CD14-positive monocyte (primary cell): Measurements from ENCODE around the gene HBQ1. TPM values are rescaled to one million over a fixed set of nuclear protein-coding genes. Genes with fewer than 3 reads are reported as not detected.
A peak's percentile ranks its signal among the peaks of the same experiment; 100 is the strongest.

Experiments used
- DNase-seq, 3 donors: peaks; one replicate each; pipeline ENCODE4 v3.0.0-alpha.2; 2011 to 2022
- H2AFZ ChIP-seq: 2 replicates; pipeline ENCODE4 v1.6.0; 2012; ENCODE audit warnings: mild to moderate bottlenecking, low read depth, low read length, inconsistent platforms; ENCODE audit not compliant: insufficient read depth, poor library complexity, severe bottlenecking
- H3K27ac ChIP-seq, 2 donors: 1 replicate in 1 of 2; 2 replicates in 1 of 2; pipeline ENCODE4 v1.5.1; 2012 to 2013; ENCODE audit warnings: low read length in 2 of 2, control low read depth in 1 of 2, inconsistent platforms in 1 of 2, low read depth in 1 of 2, mild to moderate bottlenecking in 1 of 2
- H3K27me3 ChIP-seq, 2 donors: one replicate each; pipeline versions ENCODE4 v1.6.0 to v1.6.1; 2011 to 2013; ENCODE audit warnings: low read length in 2 of 2; ENCODE audit not compliant: control insufficient read depth in 2 of 2, insufficient read depth in 2 of 2
- H3K36me3 ChIP-seq, 2 donors: replicated peaks in 1 of 2; 1 replicate in 1 of 2; 2 replicates in 1 of 2; pipeline versions ENCODE4 v1.5.1 to v1.6.1; 2012 to 2013; ENCODE audit warnings: low read length in 2 of 2, control low read depth in 1 of 2, inconsistent platforms in 1 of 2, mild to moderate bottlenecking in 1 of 2; ENCODE audit not compliant: insufficient read depth in 2 of 2, control insufficient read depth in 1 of 2
- H3K4me1 ChIP-seq, 2 donors: 1 replicate in 1 of 2; 2 replicates in 1 of 2; pipeline versions ENCODE4 v1.5.1 to v1.6.1; 2012 to 2013; ENCODE audit warnings: low read length in 2 of 2, control low read depth in 1 of 2, inconsistent platforms in 1 of 2, mild to moderate bottlenecking in 1 of 2, moderate library complexity in 1 of 2; ENCODE audit not compliant: insufficient read depth in 2 of 2, control insufficient read depth in 1 of 2
- H3K4me2 ChIP-seq: replicated peaks from 2 replicates; pipeline ENCODE3; 2012; ENCODE audit warnings: low read length, moderate library complexity, mild to moderate bottlenecking; ENCODE audit not compliant: poor library complexity, severe bottlenecking; ENCODE audit errors: extremely low read depth
- H3K4me3 ChIP-seq, 3 experiments: fragments of 200-600 bp in 1 of 3; sonication (generic) in 1 of 3; replicated peaks in 1 of 3; 1 replicate in 2 of 3; 2 replicates in 1 of 3; pipeline ENCODE4 v1.5.1; 2011 to 2013; ENCODE audit warnings: low read length in 3 of 3, mild to moderate bottlenecking in 3 of 3, control low read depth in 2 of 3, low read depth in 2 of 3, inconsistent platforms in 1 of 3, moderate library complexity in 1 of 3
- H3K79me2 ChIP-seq: 2 replicates; pipeline ENCODE4 v1.6.0; 2012; ENCODE audit warnings: mild to moderate bottlenecking, control low read depth, inconsistent platforms, low read length, moderate library complexity; ENCODE audit not compliant: insufficient read depth
- H3K9ac ChIP-seq: 2 replicates; pipeline ENCODE4 v1.6.0; 2017; ENCODE audit warnings: low read length, mild to moderate bottlenecking; ENCODE audit not compliant: insufficient read depth, poor library complexity, severe bottlenecking
- H3K9me3 ChIP-seq, 2 donors: replicated peaks in 1 of 2; 1 replicate in 1 of 2; 2 replicates in 1 of 2; pipeline versions ENCODE4 v1.5.1 to v1.6.1; 2012 to 2013; ENCODE audit warnings: low read length in 2 of 2, control low read depth in 1 of 2; ENCODE audit not compliant: control insufficient read depth in 1 of 2, insufficient read depth in 1 of 2
- H4K20me1 ChIP-seq: 2 replicates; pipeline ENCODE4 v1.6.0; 2012; ENCODE audit warnings: mild to moderate bottlenecking, low read length, control low read depth, moderate library complexity; ENCODE audit not compliant: insufficient read depth
- H3K27ac Mint-ChIP-seq, 7 donors: one replicate each; pipeline ENCODE4 v1.8.0; 2020; ENCODE audit warnings: mild to moderate bottlenecking in 7 of 7, mixed read lengths in 7 of 7, moderate library complexity in 6 of 7, inconsistent platforms in 2 of 7
- H3K27me3 Mint-ChIP-seq, 3 donors: one replicate each; pipeline ENCODE4 v1.8.0; 2021 to 2022; ENCODE audit warnings: low read depth in 3 of 3, mild to moderate bottlenecking in 3 of 3, mixed read lengths in 3 of 3, moderate library complexity in 3 of 3, inconsistent platforms in 1 of 3
- H3K36me3 Mint-ChIP-seq, 2 donors: one replicate each; pipeline ENCODE4 v1.8.0; 2020; ENCODE audit warnings: mixed read lengths in 2 of 2, inconsistent platforms in 1 of 2, mild to moderate bottlenecking in 1 of 2
- H3K4me1 Mint-ChIP-seq: one replicate; pipeline ENCODE4 v1.8.0; 2020; ENCODE audit warnings: mild to moderate bottlenecking, mixed read lengths
- H3K4me3 Mint-ChIP-seq, 2 donors: one replicate each; pipeline ENCODE4 v1.8.0; 2020; ENCODE audit warnings: mild to moderate bottlenecking in 2 of 2, mixed read lengths in 2 of 2, moderate library complexity in 1 of 2
- H3K9me3 Mint-ChIP-seq, 7 donors: one replicate each; pipeline ENCODE4 v1.8.0; 2020 to 2022; ENCODE audit warnings: mixed read lengths in 7 of 7, mild to moderate bottlenecking in 6 of 7, moderate library complexity in 6 of 7, inconsistent platforms in 2 of 7
- CTCF ChIP-seq: fragments of 200-600 bp; IDR thresholded peaks from one replicate; pipeline ENCODE4 v1.8.0; 2022; ENCODE audit warnings: antibody characterized with exemption, mild to moderate bottlenecking
- WGBS: methylation state at CpG from one replicate; pipeline ENCODE4 v1.1.5; 2013; ENCODE audit warnings: missing lambda C conversion rate; ENCODE audit not compliant: insufficient coverage; 5-methylcytosine and 5-hydroxymethylcytosine counted together
- intact Hi-C, 2 donors: fragments of 100-400 bp; cut with micrococcal nuclease; formaldehyde crosslinking; loops; one replicate each; pipeline versions ENCODE4 v1.15.0 to v1.15.1; 2023
- polyA minus RNA-seq: library from RNA; depleted of rRNA, polyadenylated mRNA; stranded (reverse); fragments of >200 nt; gene quantifications from 2 replicates; pipeline ENCODE4 v1.2.3, GENCODE V29; 2012
- polyA plus RNA-seq, 3 donors: library from polyadenylated mRNA; depleted of rRNA in 1 of 3; unstranded in 2 of 3; stranded (reverse) in 1 of 3; fragments of 300-500 nt in 2 of 3; fragments of >200 nt in 1 of 3; fragmentation: Illumina TruSeq in 2 of 3; gene quantifications; 1 replicate in 2 of 3; 2 replicates in 1 of 3; pipeline ENCODE4 v1.2.3, GENCODE V29; 2012 to 2021
- total RNA-seq, 12 experiments: library from RNA in 1 of 12; stranded (reverse) in 1 of 12; fragments of 120-200 nt in 1 of 12; gene quantifications; one replicate each; pipeline ENCODE4 v1.2.4 and lab custom pipeline; 2013 to 2026; ENCODE audit warnings: mixed read lengths in 6 of 12, inconsistent platforms in 1 of 12

The HBQ1 gene
- total RNA-seq (2013): not detected
- polyA plus RNA-seq (not detected), polyA minus RNA-seq (0.69 and 1.9 TPM in 2 replicates), total RNA-seq (lab: John Stamatoyannopoulos, UW) (0 to 0.12 (median 0) reads per million in 11 experiments)

DNA sequence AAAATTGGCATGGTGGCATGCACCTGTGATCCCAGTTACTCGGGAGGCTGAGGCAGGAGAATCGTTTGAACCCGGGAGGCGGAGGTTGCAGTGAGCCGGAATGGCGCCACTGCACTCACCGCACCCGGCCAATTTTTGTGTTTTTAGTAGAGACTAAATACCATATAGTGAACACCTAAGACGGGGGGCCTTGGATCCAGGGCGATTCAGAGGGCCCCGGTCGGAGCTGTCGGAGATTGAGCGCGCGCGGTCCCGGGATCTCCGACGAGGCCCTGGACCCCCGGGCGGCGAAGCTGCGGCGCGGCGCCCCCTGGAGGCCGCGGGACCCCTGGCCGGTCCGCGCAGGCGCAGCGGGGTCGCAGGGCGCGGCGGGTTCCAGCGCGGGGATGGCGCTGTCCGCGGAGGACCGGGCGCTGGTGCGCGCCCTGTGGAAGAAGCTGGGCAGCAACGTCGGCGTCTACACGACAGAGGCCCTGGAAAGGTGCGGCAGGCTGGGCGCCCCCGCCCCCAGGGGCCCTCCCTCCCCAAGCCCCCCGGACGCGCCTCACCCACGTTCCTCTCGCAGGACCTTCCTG lies at the start of gene HBQ1:
TSS of gene HBQ1 (plus strand) at position 359 of the 575 bp plus-strand sequence. CDS start at position 387, 28 bp downstream.
- Histone ChIP-seq H4K20me1 (no peaks in the 10 kb centered on the region), H3K27ac (no peak within 1 kb of the TSS), H3K9ac (no peak within 1 kb of the TSS), H3K36me3 (no peaks in the 10 kb centered on the region), H3K4me3 (peak within 1 kb of the TSS in 1 of 3 experiments; percentile 50), H2AFZ (peak within 1 kb of the TSS; percentile 37), H3K79me2 (no peaks in the 10 kb centered on the region), H3K4me2 (peak within 1 kb of the TSS; percentile 56), H3K27me3 (peaks cover 32 to 52% of the 10 kb centered on the region in 2 donors), H3K9me3 (peaks cover 0 to 8% of the 10 kb centered on the region in 2 donors), H3K4me1 (peaks cover 8 to 17% of the 10 kb centered on the region in 2 donors)
- peaks cover 41 to 60% (median 50%) of the 10 kb centered on the region in 3 donors for H3K27me3 Mint-ChIP-seq
- 3% methylated on average over 47 of the region's 59 CpGs for WGBS
- DNase-seq: no peak
- H3K4me1 Mint-ChIP-seq: peaks cover 8% of the 10 kb centered on the region
- H3K36me3 Mint-ChIP-seq: peaks cover 2 to 6% of the 10 kb centered on the region in 2 donors
- intact Hi-C loops: no loop called here
- H3K4me3 Mint-ChIP-seq: peak within 1 kb of the TSS in 1 of 2 donors; percentile 80
- no peak within 1 kb of the TSS for H3K27ac Mint-ChIP-seq
- peaks cover 0 to 11% (median 3%) of the 10 kb centered on the region in 7 donors for H3K9me3 Mint-ChIP-seq
- TF ChIP-seq CTCF: no peak

- no peak overlapping the region for H3K27ac Mint-ChIP-seq
- no peaks in the 10 kb centered on the region for H4K20me1 ChIP-seq
- intact Hi-C loops: no loop called here
These were observed 49.6 kb upstream of the HBQ1 start for GRCh38 chr16:130533-131173.

More at GRCh38 chr16:130533-131173, 49.6 kb upstream of the HBQ1 start:
- H3K4me3 Mint-ChIP-seq: no peak overlapping the region
- peaks cover 8% of the 10 kb centered on the region for H3K79me2 ChIP-seq
- no peaks in the 10 kb centered on the region for H3K4me1 Mint-ChIP-seq
- no peaks in the 10 kb centered on the region for H3K4me1 ChIP-seq
- no peaks in the 10 kb centered on the region for H3K27me3 Mint-ChIP-seq
- no peak for DNase-seq
- 100% methylated on average over 3 of the region's 15 CpGs for WGBS
- H3K36me3 Mint-ChIP-seq: peaks cover 10 to 12% of the 10 kb centered on the region in 2 donors
- H3K4me3 ChIP-seq: no peak overlapping the region
- H3K9me3 ChIP-seq: no peaks in the 10 kb centered on the region
- no peak overlapping the region for H2AFZ ChIP-seq
- peaks cover 0 to 7% of the 10 kb centered on the region in 2 donors for H3K36me3 ChIP-seq
- no peaks in the 10 kb centered on the region for H3K9me3 Mint-ChIP-seq
- no peak overlapping the region for H3K27ac ChIP-seq
- H3K9ac ChIP-seq: no peak overlapping the region
- no peak for TF ChIP-seq CTCF
- no peaks in the 10 kb centered on the region for H3K27me3 ChIP-seq
- H3K4me2 ChIP-seq: no peak overlapping the region
